HCEC 1CT (cell line): Measurements from ENCODE around the gene TBC1D28.
"Not testable (repeated sequence)": the region's sequence is repeated elsewhere in the genome, so short reads cannot be mapped to it uniquely, and the experiment has no call there.

Experiments
- DNase-seq: peaks from one replicate; pipeline ENCODE4 v3.0.0-alpha.2; 2017

Gene TBC1D28

DNA sequence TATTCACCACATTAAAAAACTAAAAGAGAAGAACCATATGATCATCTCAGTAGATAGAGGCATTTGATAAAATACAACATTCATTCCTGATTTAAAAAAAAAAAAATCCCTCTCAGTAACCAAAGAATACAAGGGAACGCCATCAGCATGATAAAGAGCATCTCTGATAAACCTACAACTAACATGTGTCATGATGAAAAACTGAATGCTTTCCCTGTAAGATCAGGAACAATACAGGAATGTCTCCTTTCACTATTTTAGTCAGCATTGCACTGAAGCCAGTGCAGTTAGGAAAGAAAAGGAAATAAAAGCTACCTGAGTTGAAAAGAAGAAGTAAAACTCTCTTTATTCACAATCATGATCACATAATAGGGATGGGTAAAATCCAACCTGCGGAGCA is 51.1 kb downstream of the TBC1D28 start:
- DNase-seq, result not testable (repeated sequence)
